T-cell (primary cell): ENCODE results near the gene ATP6V1B1. TPM values are rescaled to one million over a fixed set of nuclear protein-coding genes. Genes with fewer than 3 reads are reported as not detected.

Experiments
- ATAC-seq, 4 experiments: fragments of 200-7000 bp in 3 of 4; fragments of 150-1000 bp in 1 of 4; cut with Tn5 transposase; replicated peaks in 1 of 4; 1 replicate in 3 of 4; 2 replicates in 1 of 4; pipeline ENCODE4 v1.10.0; 2021; ENCODE audit warnings: moderate library complexity in 3 of 4, mild to moderate bottlenecking in 2 of 4, moderate number of reproducible peaks in 1 of 4
- CTCF ChIA-PET, 2 donors: fragments of 300-600 bp; sonication (Branson Sonifier 250); formaldehyde crosslinking; loops; one replicate each; lab custom pipeline; 2022; ENCODE audit warnings: antibody characterized with exemption in 2 of 2; lab: Charles Lee
- POLR2A ChIA-PET, 2 donors: fragments of 300-600 bp; sonication (Branson Sonifier 250); formaldehyde crosslinking; loops; one replicate each; lab custom pipeline; 2022; ENCODE audit warnings: antibody characterized with exemption in 2 of 2; lab: Charles Lee
- DNase-seq, 35 experiments: peaks; one replicate each; pipeline versions ENCODE4 v3.0.0 to v3.0.0-alpha.2; 2013 to 2023
- H3K27ac ChIP-seq: one replicate; pipeline ENCODE4 v1.5.1; 2013; ENCODE audit warnings: low read length
- H3K27me3 ChIP-seq, 2 experiments: replicated peaks in 1 of 2; 1 replicate in 1 of 2; 2 replicates in 1 of 2; pipeline versions ENCODE4 v1.6.1 to v1.7.0; 2013; ENCODE audit warnings: low read length in 1 of 2, mixed read lengths in 1 of 2; ENCODE audit not compliant: control insufficient read depth in 2 of 2, insufficient read depth in 2 of 2; ENCODE audit errors: extremely low read depth in 1 of 2
- H3K36me3 ChIP-seq, 2 donors: 1 replicate in 1 of 2; 2 replicates in 1 of 2; pipeline versions ENCODE4 v1.6.1 to v1.7.0; 2013; ENCODE audit warnings: low read length in 1 of 2; ENCODE audit not compliant: control insufficient read depth in 2 of 2, insufficient read depth in 1 of 2; ENCODE audit errors: extremely low read depth in 1 of 2
- H3K4me1 ChIP-seq, 2 experiments: 1 replicate in 1 of 2; 2 replicates in 1 of 2; pipeline versions ENCODE4 v1.6.1 to v1.7.0; 2013; ENCODE audit warnings: low read length in 2 of 2, mixed read lengths in 1 of 2; ENCODE audit not compliant: insufficient read depth in 2 of 2, control insufficient read depth in 1 of 2; ENCODE audit errors: extremely low read depth in 1 of 2
- H3K4me3 ChIP-seq, 2 donors: 1 replicate in 1 of 2; 2 replicates in 1 of 2; pipeline versions ENCODE4 v1.5.1 to v1.7.0; 2013; ENCODE audit warnings: mild to moderate bottlenecking in 2 of 2, low read length in 1 of 2, moderate library complexity in 1 of 2; ENCODE audit not compliant: control insufficient read depth in 1 of 2; ENCODE audit errors: extremely low read depth in 1 of 2
- H3K9me3 ChIP-seq: 2 replicates; pipeline ENCODE4 v1.7.0; 2013
- H3K27ac Mint-ChIP-seq, 2 donors: one replicate each; pipeline ENCODE4 v1.8.0; 2020 to 2021; ENCODE audit warnings: mild to moderate bottlenecking in 2 of 2, mixed read lengths in 2 of 2
- H3K27me3 Mint-ChIP-seq, 2 donors: one replicate each; pipeline ENCODE4 v1.8.0; 2021 to 2022; ENCODE audit warnings: mixed read lengths in 2 of 2
- H3K36me3 Mint-ChIP-seq: one replicate; pipeline ENCODE4 v1.8.0; 2021; ENCODE audit warnings: mixed read lengths
- H3K4me1 Mint-ChIP-seq, 3 donors: one replicate each; pipeline ENCODE4 v1.8.0; 2020 to 2022; ENCODE audit warnings: mixed read lengths in 3 of 3, mild to moderate bottlenecking in 1 of 3
- H3K4me3 Mint-ChIP-seq, 3 donors: one replicate each; pipeline ENCODE4 v1.8.0; 2020 to 2022; ENCODE audit warnings: mild to moderate bottlenecking in 3 of 3, mixed read lengths in 3 of 3, moderate library complexity in 3 of 3
- H3K9me3 Mint-ChIP-seq, 3 donors: one replicate each; pipeline ENCODE4 v1.8.0; 2020 to 2022; ENCODE audit warnings: mixed read lengths in 3 of 3
- WGBS: methylation state at CpG from one replicate; pipeline ENCODE4 v1.1.5; 2013; ENCODE audit warnings: missing lambda C conversion rate; ENCODE audit not compliant: insufficient coverage; 5-methylcytosine and 5-hydroxymethylcytosine counted together
- total RNA-seq, 35 experiments: library from RNA in 6 of 35; stranded (reverse) in 6 of 35; fragments of 120-200 nt in 1 of 35; gene quantifications; one replicate each; pipeline versions ENCODE4 v1.2.1 to v1.2.4 and lab custom pipeline; 2013 to 2026

ATP6V1B1 gene
- total RNA-seq, 5 donors from 2014 or later (not counting 1 experiment from before 2014, with no cell fraction given), result not detected

GRCh38 chr2:70977605-70978205, 42.0 kb downstream of the ATP6V1B1 start:
- H3K27ac Mint-ChIP-seq, result peak overlapping the region; percentile 81 to 82
- Histone ChIP-seq H3K27me3 (peaks cover 0 to 2% of the 10 kb centered on the region in 2 experiments), H3K36me3 (no peaks in the 10 kb centered on the region), H3K27ac (peak overlapping the region; percentile 68), H3K4me3 (peak overlapping the region; percentile 57 to 77), H3K4me1 (peaks cover 2 to 27% of the 10 kb centered on the region in 2 experiments), H3K9me3 (no peaks in the 10 kb centered on the region)
- no peaks in the 10 kb centered on the region for H3K9me3 Mint-ChIP-seq
- H3K36me3 Mint-ChIP-seq, result no peaks in the 10 kb centered on the region
- H3K4me3 Mint-ChIP-seq, result peak overlapping the region; percentile 75 to 88 (median 86)
- ChIA-PET CTCF (interaction anchor here (0.6 to 0.9 kb wide), 5 partner anchors 14 to 857 kb away, joined by 3 to 5 read pairs (median 3); partner anchors contain the start of gene TEX261 (in 1 of the 2)), POLR2A (interaction anchor here in 1 of 2 donors (0.8 kb wide), 1 partner anchor 92 kb away, joined by 3 read pairs; no protein-coding TSS in a partner anchor)
- DNase-seq (peak in 11 of 35 experiments; percentile 13 to 54 (median 33)), ATAC-seq (peak in 3 of 4 experiments; percentile 24 to 48 (median 28))
- no CpG with 5 or more reads among the region's 14 CpGs for WGBS
- peaks cover 0 to 3% of the 10 kb centered on the region in 2 donors for H3K27me3 Mint-ChIP-seq
- H3K4me1 Mint-ChIP-seq, result peaks cover 15 to 20% (median 18%) of the 10 kb centered on the region in 3 donors

- H3K27me3 Mint-ChIP-seq, result peaks cover 0 to 2% of the 10 kb centered on the region in 2 donors
- Histone ChIP-seq H3K27ac (peak within 1 kb of the TSS; percentile 68), H3K4me1 (peaks cover 2 to 27% of the 10 kb centered on the region in 2 experiments), H3K36me3 (no peaks in the 10 kb centered on the region), H3K4me3 (peak within 1 kb of the TSS; percentile 57 to 77), H3K27me3 (peaks cover 0 to 2% of the 10 kb centered on the region in 2 experiments), H3K9me3 (no peaks in the 10 kb centered on the region)
- ATAC-seq, result peak in 3 of 4 experiments; percentile 17 to 58 (median 33)
- H3K36me3 Mint-ChIP-seq, result no peaks in the 10 kb centered on the region
- peak within 1 kb of the TSS; percentile 81 to 82 for H3K27ac Mint-ChIP-seq
- ChIA-PET CTCF (interaction anchor here (0.6 to 0.9 kb wide), 3 partner anchors 15 to 857 kb away, joined by 3 to 5 read pairs (median 3); no protein-coding TSS in a partner anchor), POLR2A (interaction anchor here in 1 of 2 donors (0.7 to 0.8 kb wide), 2 partner anchors 23 to 93 kb away, joined by 3 read pairs; no protein-coding TSS in a partner anchor)
- WGBS, result 18% methylated on average over 60 of the region's 67 CpGs
- H3K4me3 Mint-ChIP-seq, result peak within 1 kb of the TSS; percentile 75 to 88 (median 86)
- no peaks in the 10 kb centered on the region for H3K9me3 Mint-ChIP-seq
- peaks cover 15 to 20% (median 18%) of the 10 kb centered on the region in 3 donors for H3K4me1 Mint-ChIP-seq
- peak in 5 of 35 experiments; percentile 14 to 30 (median 21) for DNase-seq
Observed at GRCh38 chr2:70978341-70979179, 42.9 kb downstream of the ATP6V1B1 start, which contains the start of gene ANKRD53. Gene ANKRD53 (plus strand): TSS chr2:70978630. CDS start chr2:70978646, 16 bp downstream.

- DNase-seq, result peak in 1 of 35 experiments; percentile 21
- H3K27me3 Mint-ChIP-seq, result peaks cover 0 to 2% of the 10 kb centered on the region in 2 donors
- H3K27ac Mint-ChIP-seq, result peak overlapping the region in 1 of 2 donors; percentile 69
- ATAC-seq, result no peak
- ChIA-PET POLR2A (interaction anchor here in 1 of 2 donors (0.7 kb wide), 1 partner anchor 22 kb away, joined by 3 read pairs; no protein-coding TSS in a partner anchor), CTCF (no interaction called here)
- peak overlapping the region; percentile 51 to 54 (median 52) for H3K4me3 Mint-ChIP-seq
- no peaks in the 10 kb centered on the region for H3K9me3 Mint-ChIP-seq
- no peak overlapping the region for H3K27ac ChIP-seq
- 70% methylated on average over 16 of the region's 19 CpGs for WGBS
- H3K9me3 ChIP-seq, result no peaks in the 10 kb centered on the region
- peaks cover 2 to 27% of the 10 kb centered on the region in 2 experiments for H3K4me1 ChIP-seq
- H3K36me3 ChIP-seq, result no peaks in the 10 kb centered on the region
- H3K36me3 Mint-ChIP-seq, result no peaks in the 10 kb centered on the region
- H3K27me3 ChIP-seq, result peaks cover 0 to 2% of the 10 kb centered on the region in 2 experiments
- peaks cover 16 to 20% (median 18%) of the 10 kb centered on the region in 3 donors for H3K4me1 Mint-ChIP-seq
- H3K4me3 ChIP-seq, result no peak overlapping the region
Observed at GRCh38 chr2:70979180-70979488, 43.4 kb downstream of the ATP6V1B1 start.

- Mint-ChIP-seq H3K9me3 (no peaks in the 10 kb centered on the region), H3K27me3 (peaks cover 0 to 2% of the 10 kb centered on the region in 2 donors), H3K27ac (peak overlapping the region in 1 of 2 donors; percentile 69), H3K4me3 (peak overlapping the region in 2 of 3 donors; percentile 52 to 54), H3K36me3 (no peaks in the 10 kb centered on the region), H3K4me1 (peaks cover 20 to 24% (median 22%) of the 10 kb centered on the region in 3 donors)
- Histone ChIP-seq H3K36me3 (no peaks in the 10 kb centered on the region), H3K4me3 (no peak overlapping the region), H3K9me3 (no peaks in the 10 kb centered on the region), H3K27me3 (peaks cover 0 to 2% of the 10 kb centered on the region in 2 experiments), H3K4me1 (peaks cover 2 to 31% of the 10 kb centered on the region in 2 experiments), H3K27ac (no peak overlapping the region)
- 92% methylated on average over 5 of the region's 9 CpGs for WGBS
- POLR2A ChIA-PET, result interaction anchor here in 1 of 2 donors (0.7 kb wide), 1 partner anchor 22 kb away, joined by 3 read pairs; no protein-coding TSS in a partner anchor
- DNase-seq (peak in 2 of 35 experiments; percentile 12 to 17), ATAC-seq (no peak)
- CTCF ChIA-PET, result interaction anchor here (0.7 to 0.9 kb wide), 3 partner anchors 13 to 837 kb away, joined by 5 to 7 read pairs (median 6); no protein-coding TSS in a partner anchor
Observed at GRCh38 chr2:70979626-70980025, 43.9 kb downstream of the ATP6V1B1 start.

GRCh38 chr2:70981421-70981820, 45.7 kb downstream of the ATP6V1B1 start:
- peaks cover 0 to 10% of the 10 kb centered on the region in 2 donors for H3K36me3 ChIP-seq
- no peaks in the 10 kb centered on the region for H3K27me3 ChIP-seq
- ATAC-seq, result no peak
- H3K4me3 ChIP-seq, result no peak overlapping the region
- CTCF ChIA-PET, result interaction anchor here (0.6 kb wide), 2 partner anchors 118 to 678 kb away, joined by 3 read pairs; no protein-coding TSS in a partner anchor
- Mint-ChIP-seq H3K4me1 (peaks cover 25 to 33% (median 29%) of the 10 kb centered on the region in 3 donors), H3K27me3 (no peaks in the 10 kb centered on the region), H3K9me3 (no peaks in the 10 kb centered on the region), H3K27ac (no peak overlapping the region), H3K4me3 (no peak overlapping the region), H3K36me3 (peaks cover 7% of the 10 kb centered on the region)
- POLR2A ChIA-PET, result no interaction called here
- 100% methylated on average over 1 of the region's 2 CpGs for WGBS
- peak in 1 of 35 experiments; percentile 2 for DNase-seq
- no peaks in the 10 kb centered on the region for H3K9me3 ChIP-seq
- H3K27ac ChIP-seq, result no peak overlapping the region
- H3K4me1 ChIP-seq, result peaks cover 2 to 39% of the 10 kb centered on the region in 2 experiments
